Left ventricle myocardium inferior (tissue), 1 donor: ENCODE measurements around the gene BCL2. TPM values are rescaled to one million over a fixed set of nuclear protein-coding genes. Genes with fewer than 3 reads are reported as not detected.

Experiments
- DNase-seq: peaks from one replicate; pipeline ENCODE4 v3.0.0-alpha.2; 2020
- H3K27ac ChIP-seq: fragments of 200-600 bp; replicated peaks from 2 replicates; pipeline ENCODE4 v1.8.0; 2021
- H3K27me3 ChIP-seq: fragments of 200-600 bp; 2 replicates; pipeline ENCODE4 v1.8.0; 2021; ENCODE audit warnings: low read depth
- H3K36me3 ChIP-seq: fragments of 200-600 bp; 2 replicates; pipeline ENCODE4 v1.8.0; 2021
- H3K4me1 ChIP-seq: fragments of 200-600 bp; 2 replicates; pipeline ENCODE4 v1.8.0; 2021
- H3K4me3 ChIP-seq: fragments of 200-600 bp; 2 replicates; pipeline ENCODE4 v1.8.0; 2021; ENCODE audit warnings: mild to moderate bottlenecking, moderate library complexity
- H3K9me3 ChIP-seq: fragments of 200-600 bp; replicated peaks from 2 replicates; pipeline ENCODE4 v1.8.0; 2021
- intact Hi-C: fragments of 100-400 bp; cut with micrococcal nuclease; formaldehyde crosslinking; loops from one replicate; pipeline ENCODE4 v1.11.0; 2022
- total RNA-seq: library from RNA; stranded (reverse); fragmentation: NEBNext Ultra II Directional; extraction: Animal tissue kit (Norgen Biotek cat#: 25700); gene quantifications from one replicate; pipeline ENCODE4 v1.2.1, GENCODE V29; 2021
- TF ChIP-seq, protein P1 (sequence below): fragments of 200-600 bp; IDR thresholded peaks from 2 replicates; pipeline ENCODE4 v1.8.0; 2021; ENCODE audit warnings: antibody characterized with exemption, mild to moderate bottlenecking, borderline replicate concordance
- donor health status: DM: no; HTN: yes; CAD: no; lungs with severe emphysema.

Gene BCL2
- total RNA-seq, 1 donor from 2014 or later = 7.3 TPM

DNA sequence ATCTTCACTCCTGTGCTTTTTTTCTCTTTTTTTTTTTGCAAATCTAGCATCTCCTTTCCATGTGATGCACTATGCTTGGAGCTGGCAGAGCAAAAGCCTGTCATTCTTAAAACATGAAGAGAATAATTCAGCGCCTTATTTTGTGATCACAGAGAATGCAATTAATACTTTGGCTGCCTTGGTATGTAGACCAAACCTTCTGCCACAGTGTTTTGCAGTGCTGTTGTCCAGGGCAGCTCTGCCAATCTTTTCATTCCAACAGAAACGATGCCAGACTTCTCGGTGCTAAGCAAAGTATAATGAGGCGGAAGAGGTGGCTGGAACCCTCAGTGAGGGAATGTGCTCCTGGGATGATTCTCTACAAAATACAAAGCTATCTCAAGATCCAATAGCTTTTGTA lies 25.6 kb downstream of the BCL2 start:
- TF ChIP-seq, protein P1, sequence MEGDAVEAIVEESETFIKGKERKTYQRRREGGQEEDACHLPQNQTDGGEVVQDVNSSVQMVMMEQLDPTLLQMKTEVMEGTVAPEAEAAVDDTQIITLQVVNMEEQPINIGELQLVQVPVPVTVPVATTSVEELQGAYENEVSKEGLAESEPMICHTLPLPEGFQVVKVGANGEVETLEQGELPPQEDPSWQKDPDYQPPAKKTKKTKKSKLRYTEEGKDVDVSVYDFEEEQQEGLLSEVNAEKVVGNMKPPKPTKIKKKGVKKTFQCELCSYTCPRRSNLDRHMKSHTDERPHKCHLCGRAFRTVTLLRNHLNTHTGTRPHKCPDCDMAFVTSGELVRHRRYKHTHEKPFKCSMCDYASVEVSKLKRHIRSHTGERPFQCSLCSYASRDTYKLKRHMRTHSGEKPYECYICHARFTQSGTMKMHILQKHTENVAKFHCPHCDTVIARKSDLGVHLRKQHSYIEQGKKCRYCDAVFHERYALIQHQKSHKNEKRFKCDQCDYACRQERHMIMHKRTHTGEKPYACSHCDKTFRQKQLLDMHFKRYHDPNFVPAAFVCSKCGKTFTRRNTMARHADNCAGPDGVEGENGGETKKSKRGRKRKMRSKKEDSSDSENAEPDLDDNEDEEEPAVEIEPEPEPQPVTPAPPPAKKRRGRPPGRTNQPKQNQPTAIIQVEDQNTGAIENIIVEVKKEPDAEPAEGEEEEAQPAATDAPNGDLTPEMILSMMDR = no peak
- Histone ChIP-seq H3K9me3 (no peaks in the 10 kb centered on the region), H3K4me3 (no peak overlapping the region), H3K27ac (peak overlapping the region; percentile 7), H3K27me3 (no peaks in the 10 kb centered on the region), H3K4me1 (peaks cover 46% of the 10 kb centered on the region), H3K36me3 (no peaks in the 10 kb centered on the region)
- DNase-seq = no peak
- intact Hi-C loops = no loop called here

DNA sequence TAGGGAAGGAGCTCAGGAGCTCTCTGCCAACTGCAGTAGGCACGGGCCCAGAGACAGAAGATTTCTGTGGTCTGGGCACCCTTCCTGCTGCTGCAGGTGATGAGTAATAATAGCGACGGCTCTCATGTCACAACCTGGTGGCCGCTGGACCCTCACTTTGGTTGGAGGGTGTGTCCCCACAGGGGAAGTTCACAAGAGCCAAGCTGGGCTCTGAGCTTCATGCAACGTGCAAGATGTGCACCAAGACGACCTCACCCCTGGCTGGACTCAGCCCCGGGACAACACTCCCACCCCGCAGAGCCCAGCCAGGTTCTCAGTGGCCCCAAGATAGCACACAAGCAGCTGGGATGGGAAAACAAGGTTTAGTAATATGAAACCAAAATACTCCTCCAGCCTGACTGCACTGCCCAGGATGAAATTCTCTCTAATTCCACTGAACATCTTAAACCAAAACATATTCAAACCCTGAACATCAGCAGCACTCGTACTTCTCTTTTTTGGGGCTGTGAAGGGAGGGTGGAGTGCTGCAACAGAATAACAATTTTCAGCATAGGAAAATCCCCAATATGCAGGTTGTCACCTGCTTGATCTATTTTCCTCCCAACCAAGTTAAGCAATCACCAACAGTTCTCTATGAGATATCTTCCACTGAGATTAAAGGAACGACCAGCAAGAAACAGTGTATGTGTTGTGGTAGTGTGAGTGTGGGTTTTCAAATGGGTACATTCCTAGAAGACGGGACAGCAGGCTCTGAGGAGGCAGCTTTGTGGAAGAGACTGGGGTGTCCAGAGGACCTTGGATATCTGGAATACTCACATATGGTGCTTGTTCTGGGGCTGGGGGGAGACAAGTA lies 26.5 kb downstream of the BCL2 start:
- Histone ChIP-seq H3K4me1 (peaks cover 39% of the 10 kb centered on the region), H3K27ac (peak overlapping the region; percentile 7), H3K36me3 (no peaks in the 10 kb centered on the region), H3K27me3 (no peaks in the 10 kb centered on the region), H3K9me3 (no peaks in the 10 kb centered on the region), H3K4me3 (no peak overlapping the region)
- intact Hi-C loops = no loop called here
- no peak for DNase-seq
- TF ChIP-seq, protein P1 = no peak

DNA sequence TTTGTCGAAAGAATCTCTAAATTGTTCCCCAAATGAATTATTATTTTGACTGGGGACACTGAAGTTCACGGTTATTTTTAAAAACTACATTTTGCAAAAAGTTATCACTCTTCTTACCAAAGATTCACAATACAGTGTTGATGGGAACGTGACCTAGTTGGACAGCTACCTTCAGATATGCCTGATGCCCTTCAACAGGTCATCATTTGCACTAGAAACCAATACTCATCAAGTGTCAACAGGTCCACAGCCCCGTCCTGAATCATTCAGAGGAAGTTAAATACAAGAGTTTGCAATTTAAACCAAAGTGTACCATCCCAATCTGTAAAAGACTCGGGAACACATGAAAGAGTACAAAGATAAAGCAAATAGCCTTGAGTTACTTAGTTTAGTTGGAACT lies 28.3 kb downstream of the BCL2 start:
- Histone ChIP-seq H3K4me3 (no peak overlapping the region), H3K27ac (no peak overlapping the region), H3K9me3 (no peaks in the 10 kb centered on the region), H3K4me1 (peaks cover 52% of the 10 kb centered on the region), H3K27me3 (no peaks in the 10 kb centered on the region), H3K36me3 (no peaks in the 10 kb centered on the region)
- DNase-seq = no peak
- TF ChIP-seq, protein P1 = no peak
- intact Hi-C loops = no loop called here

DNA sequence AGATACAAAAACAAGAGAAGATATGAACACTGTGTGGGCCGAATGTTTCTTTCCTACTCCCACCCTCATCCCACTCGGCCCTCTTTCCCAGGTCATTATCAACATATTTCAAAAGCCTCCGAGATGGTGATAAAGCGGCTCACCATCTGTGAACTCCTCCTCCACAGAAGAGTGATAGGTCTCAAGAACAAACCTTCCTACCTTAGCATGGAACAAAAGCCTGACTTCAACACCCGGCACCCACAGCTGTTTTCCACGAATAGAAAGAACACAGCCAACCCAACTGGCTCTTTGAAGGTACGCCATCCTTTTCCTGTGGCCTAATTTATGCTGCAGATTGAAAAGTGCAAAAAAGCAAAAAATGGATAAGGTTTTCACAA lies 28.8 kb downstream of the BCL2 start:
- TF ChIP-seq, protein P1 = no peak
- Histone ChIP-seq H3K9me3 (no peaks in the 10 kb centered on the region), H3K4me1 (peaks cover 52% of the 10 kb centered on the region), H3K4me3 (no peak overlapping the region), H3K36me3 (no peaks in the 10 kb centered on the region), H3K27ac (no peak overlapping the region), H3K27me3 (no peaks in the 10 kb centered on the region)
- no peak for DNase-seq
- intact Hi-C loops = no loop called here

DNA sequence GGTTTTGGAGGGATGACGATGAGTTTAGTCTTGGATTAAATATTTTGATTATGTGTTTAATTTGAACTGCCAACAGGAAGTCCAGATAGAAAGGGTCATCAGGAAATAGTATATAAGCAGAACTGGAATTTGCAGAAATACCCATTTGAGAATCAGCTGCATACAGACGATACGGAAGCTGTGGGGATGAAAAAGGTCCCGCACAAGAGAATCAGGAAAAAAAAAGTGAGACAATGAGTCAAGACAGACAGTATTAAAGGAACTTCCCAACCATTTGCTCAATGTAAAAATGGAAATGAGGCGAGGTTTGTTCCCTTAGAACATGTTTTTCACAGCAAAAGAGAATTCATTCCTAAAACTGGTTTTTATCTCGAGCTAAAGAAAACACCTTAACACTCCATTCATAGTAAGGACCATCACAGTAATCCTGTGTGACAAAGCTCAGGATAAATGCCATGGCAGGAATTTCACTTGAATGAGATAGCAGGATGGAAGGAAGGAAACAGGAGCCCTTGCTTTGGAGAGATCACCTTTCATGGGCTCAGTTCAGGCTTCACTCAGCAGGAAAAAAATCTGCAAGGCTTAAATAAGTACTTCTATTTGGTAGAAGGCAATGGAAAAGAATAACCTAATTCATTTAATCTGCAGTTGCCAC lies 29.3 kb downstream of the BCL2 start:
- intact Hi-C loops = no loop called here
- H3K36me3 ChIP-seq = no peaks in the 10 kb centered on the region
- H3K9me3 ChIP-seq = no peaks in the 10 kb centered on the region
- H3K27me3 ChIP-seq = no peaks in the 10 kb centered on the region
- no peak for DNase-seq
- peak overlapping the region; percentile 21 for H3K27ac ChIP-seq
- H3K4me1 ChIP-seq = peaks cover 52% of the 10 kb centered on the region
- TF ChIP-seq, protein P1 = no peak
- H3K4me3 ChIP-seq = no peak overlapping the region
